ENCODE data around the gene SMOC2.

The SMOC2 gene

DNA sequence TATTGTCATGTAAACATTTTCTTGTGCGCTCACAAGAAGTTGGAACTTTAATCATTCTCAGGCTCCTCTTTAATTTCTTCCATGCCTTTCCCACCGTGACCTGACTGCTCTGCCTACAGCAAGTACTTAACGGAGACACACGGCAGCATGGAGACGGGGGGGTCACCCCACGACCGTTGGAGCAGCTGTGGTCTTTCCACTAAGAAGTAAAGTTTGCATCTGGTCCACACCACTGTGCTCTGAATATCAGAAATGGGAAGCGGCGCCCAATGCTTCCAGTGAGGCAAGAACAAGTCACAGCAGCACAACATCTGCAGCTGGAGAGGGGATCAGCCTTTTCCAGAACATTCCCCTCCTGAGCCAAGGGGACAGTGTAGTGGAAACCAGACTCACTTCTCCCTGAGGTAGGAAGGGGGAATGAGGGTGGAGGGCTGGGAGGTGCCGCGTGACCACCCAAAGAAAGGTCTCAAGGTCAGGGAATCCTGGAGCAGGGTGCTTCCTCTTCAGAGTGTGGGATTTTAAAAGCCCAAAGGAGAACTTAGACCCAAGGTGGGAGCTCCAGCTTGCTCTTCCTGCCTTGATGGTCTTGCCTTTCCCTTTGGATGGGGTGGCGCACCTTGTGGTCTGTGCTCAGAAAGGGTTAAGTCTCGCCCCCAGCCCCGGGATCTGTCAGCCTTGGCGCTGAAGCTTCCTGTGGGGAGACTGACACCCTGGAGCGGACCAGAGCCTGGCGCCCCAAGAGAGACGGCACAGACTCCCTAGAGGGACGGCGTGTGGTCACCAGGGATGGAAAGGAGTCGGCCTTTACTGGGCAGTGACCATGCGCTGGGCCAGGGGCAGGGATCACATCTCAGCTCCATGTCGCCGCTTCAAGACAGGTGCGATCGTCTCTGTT is 25.6 kb upstream of the SMOC2 start:
- DNase-seq (ENCODE audit: low read depth, low spot score) = no peak

DNA sequence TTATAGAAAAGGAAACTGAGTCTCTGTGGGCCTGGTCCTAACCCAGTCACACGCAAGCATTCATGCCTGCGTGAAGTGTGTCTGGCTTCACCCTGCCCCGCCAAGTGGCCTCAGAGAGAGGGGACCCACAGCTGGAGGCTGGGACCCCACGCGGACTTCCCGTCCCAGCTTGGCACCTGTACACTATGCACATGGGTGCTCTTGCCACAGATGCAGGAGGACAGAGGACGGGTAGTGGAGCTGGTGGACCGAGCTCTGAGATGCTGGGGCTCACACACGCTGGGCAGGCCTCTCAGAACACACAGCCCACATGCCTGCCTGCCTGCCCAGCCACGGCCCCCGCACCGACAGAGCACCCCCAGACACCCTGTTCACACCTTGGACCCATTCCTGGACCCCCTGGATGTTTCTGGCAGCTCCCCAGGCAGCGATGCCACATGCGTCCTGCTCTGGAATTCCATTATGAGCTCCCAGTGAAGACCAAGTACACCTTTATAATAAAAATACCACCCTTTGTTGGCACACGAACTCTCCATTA is 24.9 kb upstream of the SMOC2 start:
- no peak for DNase-seq (ENCODE audit: low read depth, low spot score)

- DNase-seq (ENCODE audit: low read depth, low spot score) = no peak
These were observed 24.5 kb upstream of the SMOC2 start for GRCh38 chr6:168416531-168416930.

GRCh38 chr6:168417191-168417590 is 23.8 kb upstream of the SMOC2 start:
- DNase-seq (ENCODE audit: low read depth, low spot score) = no peak

- DNase-seq (ENCODE audit: low read depth, low spot score) = no peak
These were observed 23.1 kb upstream of the SMOC2 start for GRCh38 chr6:168417679-168418557.

- no peak for DNase-seq (ENCODE audit: low read depth, low spot score)
These were observed 22.3 kb upstream of the SMOC2 start for GRCh38 chr6:168418711-168419121.

DNA sequence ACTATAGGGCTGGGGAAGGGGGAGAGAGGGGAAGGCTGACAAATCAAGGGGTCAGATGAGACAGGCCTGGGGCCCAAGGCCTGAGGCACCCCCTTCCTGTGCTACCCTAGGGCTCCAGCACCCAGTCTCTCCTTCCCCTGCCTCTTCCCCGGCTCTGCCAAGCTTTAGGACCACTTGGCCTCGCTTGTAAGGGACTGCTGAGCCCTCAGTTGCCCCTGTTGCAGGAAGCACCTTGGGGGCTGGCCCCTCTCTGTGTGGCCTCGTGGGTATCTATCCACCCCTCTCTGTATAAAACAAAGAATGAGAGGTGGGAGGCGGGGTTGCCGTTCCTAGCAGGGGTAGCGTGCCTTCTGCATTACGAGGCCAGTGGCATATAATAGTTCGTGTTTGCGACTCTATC is 21.4 kb upstream of the SMOC2 start:
- no peak for DNase-seq (ENCODE audit: low read depth, low spot score)

DNA sequence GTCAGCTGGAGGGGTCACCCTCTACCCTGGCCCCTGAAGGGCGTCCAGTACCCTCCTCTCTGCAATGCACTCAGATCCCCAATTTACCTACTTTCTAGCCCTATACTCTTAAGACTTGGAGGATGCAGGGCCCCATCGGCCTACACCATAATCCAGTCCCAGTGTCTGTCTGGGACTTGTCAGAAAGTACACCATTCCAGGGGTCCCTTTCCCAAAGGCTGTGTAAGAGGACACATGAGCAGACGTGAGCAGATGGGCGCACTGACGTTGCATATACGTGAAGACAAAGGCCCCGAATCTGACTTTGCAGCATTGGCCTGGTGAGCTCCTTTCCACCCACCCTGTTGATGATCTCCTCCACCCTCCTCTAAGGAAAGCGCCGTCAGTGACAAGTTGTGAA is 20.9 kb upstream of the SMOC2 start:
- DNase-seq (ENCODE audit: low read depth, low spot score) = no peak

DNA sequence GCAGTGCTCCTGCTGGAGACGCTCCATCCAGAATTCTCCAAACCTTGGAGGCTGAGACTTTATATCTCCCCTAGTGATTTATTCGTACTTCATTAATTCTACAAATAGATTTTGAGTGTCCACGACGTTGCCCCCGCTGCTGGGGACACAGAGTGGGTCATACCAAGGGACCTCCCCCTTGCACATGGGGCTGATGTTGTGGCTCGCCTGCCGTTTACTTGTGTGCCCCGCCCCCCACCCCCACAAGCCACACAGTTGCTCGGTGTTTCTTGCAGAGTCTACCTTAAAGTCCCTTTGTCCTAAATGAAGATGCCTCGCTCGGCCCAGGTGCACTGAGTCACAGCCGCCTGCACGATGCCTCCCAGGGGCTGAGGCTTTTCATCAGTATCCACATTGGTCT is 20.3 kb upstream of the SMOC2 start:
- no peak for DNase-seq (ENCODE audit: low read depth, low spot score)

DNA sequence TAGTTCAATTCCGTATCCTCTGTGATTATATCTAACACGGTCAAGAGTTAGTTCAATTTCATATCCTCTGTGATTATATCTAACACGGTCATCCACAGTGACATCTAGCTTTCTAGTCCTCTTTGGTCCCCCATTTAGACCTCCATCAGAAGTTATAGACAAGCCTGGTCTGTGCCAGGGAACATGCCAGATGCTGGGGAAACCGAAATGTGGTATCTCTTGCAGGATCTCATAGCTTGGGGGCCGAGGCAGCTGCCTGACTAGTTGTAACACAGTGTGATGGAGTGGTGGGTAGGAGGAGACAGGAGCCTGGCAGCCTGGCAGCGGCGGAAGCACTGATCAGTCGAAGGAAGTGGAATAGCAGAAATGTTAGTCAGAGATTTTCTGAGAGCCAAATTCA is 13.8 kb upstream of the SMOC2 start:
- no peak for DNase-seq (ENCODE audit: low read depth, low spot score)

DNA sequence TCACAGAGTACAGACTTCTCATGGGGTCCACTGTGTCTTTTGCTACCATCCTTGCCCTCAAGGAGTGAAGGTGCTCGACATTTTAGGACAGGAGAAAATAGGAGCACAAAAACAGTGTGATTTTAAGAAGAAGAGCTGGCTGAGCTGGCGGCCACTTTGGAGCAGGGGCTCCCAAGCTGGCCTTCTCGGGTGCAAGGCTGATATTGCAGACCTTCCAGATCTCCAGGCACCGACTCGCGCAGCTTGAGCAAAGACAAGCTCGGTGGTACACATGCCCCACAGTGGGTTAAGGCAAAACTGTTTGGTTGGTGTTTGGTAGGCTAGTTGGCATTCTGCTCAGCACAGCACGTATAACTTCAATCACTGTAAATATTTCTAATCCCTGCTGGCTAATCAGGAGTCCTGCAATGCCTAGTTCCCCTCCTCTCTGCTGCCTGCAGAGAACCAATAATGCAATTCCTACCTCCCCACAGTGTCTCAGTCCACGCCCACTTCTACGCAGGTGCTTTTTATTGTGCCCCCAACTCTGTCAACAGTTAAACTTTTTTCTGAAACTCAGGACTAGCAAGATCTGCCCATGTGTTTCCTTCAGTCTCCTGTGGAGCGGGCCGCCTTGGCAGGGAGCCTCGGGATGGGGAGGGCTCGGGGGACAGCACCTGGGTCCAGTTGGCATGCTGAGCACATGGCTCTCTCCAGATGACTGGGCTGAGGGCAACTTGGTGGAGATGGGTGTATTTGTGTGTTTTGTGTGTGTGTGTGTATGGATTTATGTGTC is 12.7 kb upstream of the SMOC2 start:
- no peak for DNase-seq (ENCODE audit: low read depth, low spot score)

- no peak for DNase-seq (ENCODE audit: low read depth, low spot score)
These were observed 12.1 kb upstream of the SMOC2 start for GRCh38 chr6:168428863-168429262.

GRCh38 chr6:168432196-168432595 is 8.8 kb upstream of the SMOC2 start:
- DNase-seq (ENCODE audit: low read depth, low spot score) = no peak

DNA sequence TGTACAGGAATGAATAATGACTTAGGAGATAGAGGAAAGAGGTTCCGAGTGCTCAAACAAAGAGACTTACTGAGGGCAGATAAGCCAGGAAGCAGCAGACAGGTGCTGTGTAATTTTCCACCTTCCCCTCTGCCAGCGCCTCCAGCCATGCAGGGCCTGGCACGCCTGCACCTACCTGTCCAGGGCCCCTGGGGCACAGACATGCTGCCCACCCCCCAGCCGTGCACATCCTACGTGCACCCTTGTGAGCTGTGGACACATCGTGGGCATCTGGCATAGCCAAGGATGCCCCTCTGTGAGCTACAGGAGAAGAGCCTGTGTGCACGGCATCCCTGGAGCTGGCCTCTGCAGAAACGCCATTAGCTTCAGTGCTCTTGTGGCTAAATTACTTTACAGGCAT is 7.1 kb upstream of the SMOC2 start:
- no peak for DNase-seq (ENCODE audit: low read depth, low spot score)

GRCh38 chr6:168434505-168434904 is 6.5 kb upstream of the SMOC2 start:
- DNase-seq (ENCODE audit: low read depth, low spot score) = no peak

DNA sequence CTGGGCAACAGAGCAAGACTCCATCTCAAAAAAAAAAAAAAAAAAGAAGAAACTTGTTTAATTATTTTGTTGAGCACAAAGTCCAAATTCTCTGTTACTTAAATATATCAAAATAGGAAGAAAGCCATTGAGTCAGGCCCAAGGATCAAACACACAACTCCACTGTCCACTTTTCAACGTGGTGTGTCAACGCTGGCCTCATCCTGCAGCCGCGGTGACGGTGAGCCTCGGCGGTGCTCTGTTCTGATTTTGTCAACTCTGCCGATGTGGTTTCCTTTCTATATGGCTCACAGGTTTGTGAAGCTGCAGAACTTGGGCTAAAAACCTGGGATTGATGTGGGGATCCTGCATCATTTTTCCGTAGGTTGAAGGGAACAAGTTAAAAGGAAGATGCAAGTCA is 3.2 kb upstream of the SMOC2 start:
- no peak for DNase-seq (ENCODE audit: low read depth, low spot score)

DNA sequence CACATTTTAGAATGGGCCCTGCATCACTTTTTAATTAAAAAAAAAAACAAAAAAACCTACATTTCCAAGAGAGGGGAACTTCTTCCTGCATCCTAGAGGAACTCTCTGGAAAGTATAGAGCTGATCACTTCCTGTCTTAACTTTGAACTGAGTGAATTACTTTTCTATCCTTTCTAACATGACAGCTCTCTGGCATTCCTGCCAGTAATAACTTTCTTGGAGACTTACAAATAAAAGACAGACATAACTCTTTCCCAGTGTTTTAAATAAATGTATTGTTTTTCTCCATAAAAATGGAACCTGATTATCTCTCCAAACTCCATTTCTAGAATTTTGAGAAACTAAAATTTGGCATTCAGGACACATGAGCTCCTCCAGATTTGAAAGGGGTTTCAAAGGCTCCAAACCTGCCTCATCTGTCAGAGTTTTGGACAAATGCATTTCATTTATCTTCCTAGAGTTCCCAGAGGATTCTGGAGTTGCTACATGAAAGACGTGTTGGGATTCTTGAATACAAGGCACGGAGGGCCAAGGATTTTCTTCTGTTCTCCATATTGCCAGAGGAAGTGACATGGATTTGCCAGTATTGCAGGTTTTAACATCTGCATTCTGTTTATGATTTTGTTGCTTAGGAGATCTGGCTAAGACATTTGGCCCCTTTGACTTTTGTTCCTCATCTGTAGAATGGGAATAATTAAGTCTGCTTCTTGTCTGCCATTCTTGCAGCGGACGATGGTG is 2.0 kb upstream of the SMOC2 start:
- DNase-seq (ENCODE audit: low read depth, low spot score) = no peak

DNA sequence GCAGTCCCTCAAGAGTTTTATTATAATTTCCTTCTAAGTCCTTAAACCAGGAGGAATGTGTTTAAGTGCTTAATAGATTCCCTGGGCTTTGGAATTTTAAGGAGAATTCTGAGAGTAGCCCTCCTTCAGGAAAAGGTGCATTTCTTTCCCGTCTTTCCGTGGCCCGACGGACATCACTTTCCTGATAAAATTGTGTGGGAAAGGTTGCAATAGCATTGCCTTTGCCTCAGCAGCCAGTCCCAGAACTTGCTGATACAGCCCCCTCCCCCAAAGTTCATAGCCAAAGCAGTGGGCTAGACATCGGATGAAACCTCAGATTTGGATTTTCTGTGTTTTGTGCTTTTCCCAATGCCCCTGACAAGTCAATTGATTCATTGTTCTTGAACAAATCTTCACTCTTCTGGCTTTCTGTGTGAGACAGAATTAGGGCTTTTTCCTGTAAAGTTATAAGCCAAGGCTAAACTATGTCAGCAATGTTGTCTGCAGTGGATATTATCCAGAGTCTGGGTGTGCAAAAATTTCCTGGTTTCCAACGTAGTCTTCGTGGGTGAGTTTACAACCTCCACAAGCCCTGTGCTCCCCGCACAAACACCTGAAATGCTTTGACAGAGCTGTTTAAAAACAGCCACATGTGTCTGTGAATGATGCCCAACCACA is 1.1 kb upstream of the SMOC2 start:
- no peak for DNase-seq (ENCODE audit: low read depth, low spot score)

- no peak for DNase-seq (ENCODE audit: low read depth, low spot score)
These were observed 729 bp downstream of the SMOC2 start for GRCh38 chr6:168441434-168442391.
